NCI-H128 (cell line): ENCODE data around the gene LDLRAD4.

Experiments used
- DNase-seq: peaks from one replicate; lab custom pipeline; 2025; ENCODE audit not compliant: unreplicated experiment; lab: John Stamatoyannopoulos, UW

The LDLRAD4 gene

DNA sequence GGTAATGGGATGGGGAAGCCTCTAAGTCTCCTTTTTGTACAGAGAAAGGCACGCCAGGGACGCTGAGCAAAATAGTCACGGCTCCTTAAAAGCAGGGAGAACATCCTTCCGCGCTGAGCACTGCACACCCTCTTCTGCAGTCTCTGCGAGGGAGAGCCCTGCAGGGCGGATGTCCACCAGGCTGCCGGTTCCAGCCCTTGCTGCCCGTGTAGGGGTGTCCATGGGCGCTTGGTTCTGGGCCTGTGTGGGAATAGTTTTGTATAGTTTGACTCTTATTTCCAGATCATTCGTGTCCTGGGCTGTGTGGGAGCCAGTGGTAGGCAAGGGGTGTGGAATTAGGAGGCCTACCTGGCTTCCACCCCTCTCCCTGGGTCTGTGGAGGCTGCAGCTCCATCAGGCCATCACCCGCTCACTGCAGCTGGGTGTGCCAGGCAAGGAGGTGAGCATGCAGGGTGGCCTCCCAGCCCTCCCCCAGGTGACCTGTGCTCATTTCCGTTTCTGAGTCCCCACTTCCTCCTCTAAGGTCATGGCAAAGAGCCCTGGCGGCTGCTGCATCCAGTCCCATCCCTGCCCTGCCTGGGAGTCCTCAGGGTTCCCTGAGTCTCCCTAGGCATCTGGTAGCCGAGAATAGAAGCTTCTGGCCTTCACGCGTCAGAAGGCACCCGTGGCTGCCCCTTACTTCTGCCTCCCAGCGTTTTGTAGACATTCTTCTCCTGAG is 202.6 kb downstream of the LDLRAD4 start:
- no peak for DNase-seq

DNA sequence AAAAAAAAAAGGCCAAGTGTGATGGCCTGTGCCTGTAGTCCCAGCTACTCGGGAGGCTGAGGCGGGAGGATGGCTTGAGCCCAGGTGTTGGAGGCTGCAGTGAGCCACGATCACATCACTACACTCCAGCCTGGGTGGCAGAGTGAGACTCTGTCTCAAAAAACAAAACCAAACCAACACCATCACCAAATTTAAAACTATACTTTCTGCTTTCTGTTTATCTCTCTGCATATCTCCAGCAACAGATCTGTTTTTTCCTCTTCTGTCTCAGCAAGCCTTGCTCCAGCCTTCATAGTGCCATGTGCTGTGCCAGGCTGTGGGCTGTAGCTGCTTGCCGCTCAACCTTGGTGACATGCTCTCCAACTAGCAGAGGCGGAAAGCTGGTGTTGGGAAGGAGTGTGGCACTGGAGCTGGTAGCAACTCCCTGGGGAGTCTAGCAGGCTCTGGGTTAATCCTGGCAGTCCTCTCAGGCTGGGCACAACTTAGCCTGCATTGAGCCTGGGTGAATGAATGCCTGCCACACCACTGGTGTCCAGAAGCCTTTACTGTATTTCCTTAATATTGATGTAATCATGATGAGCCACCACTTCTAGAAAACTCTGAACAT is 204.1 kb downstream of the LDLRAD4 start:
- no peak for DNase-seq

DNA sequence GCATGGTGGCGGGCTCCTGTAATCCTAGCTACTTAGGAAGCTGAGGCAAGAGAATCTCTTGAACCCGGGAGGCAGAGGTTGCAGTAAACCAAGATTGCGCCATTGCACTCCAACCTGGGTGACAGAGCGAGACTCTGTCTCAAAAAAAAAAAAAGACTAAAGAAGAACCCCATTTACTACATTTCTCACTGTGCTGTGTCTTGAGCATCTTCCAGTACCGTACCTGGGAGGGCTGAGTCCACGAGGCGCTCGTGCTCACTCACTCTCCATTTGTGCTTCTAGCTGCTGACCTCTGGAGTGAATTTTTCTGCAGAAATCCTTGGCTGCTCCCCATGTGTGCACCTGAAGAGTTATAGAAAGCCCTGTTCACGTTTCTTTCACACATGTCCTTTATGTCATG is 204.8 kb downstream of the LDLRAD4 start:
- no peak for DNase-seq

DNA sequence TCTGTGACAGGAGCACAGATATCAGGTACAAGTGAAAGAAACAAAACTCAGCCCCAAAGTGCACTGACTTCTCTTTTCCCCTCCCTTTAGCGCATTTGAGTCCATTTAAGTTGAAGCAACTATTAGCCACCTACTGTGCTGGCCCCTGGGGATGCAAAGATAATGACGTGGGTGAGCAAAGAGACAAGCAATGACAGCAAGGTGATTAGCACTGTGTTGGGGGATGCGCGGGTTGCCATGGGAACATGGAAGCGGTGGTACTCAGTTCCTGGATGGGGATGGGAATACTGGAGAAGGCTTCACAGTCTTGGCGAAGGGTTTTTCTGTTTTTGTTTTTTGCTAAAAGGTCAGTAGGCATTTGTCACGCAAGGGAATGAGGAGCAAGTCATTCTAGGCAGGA is 205.8 kb downstream of the LDLRAD4 start:
- no peak for DNase-seq

DNA sequence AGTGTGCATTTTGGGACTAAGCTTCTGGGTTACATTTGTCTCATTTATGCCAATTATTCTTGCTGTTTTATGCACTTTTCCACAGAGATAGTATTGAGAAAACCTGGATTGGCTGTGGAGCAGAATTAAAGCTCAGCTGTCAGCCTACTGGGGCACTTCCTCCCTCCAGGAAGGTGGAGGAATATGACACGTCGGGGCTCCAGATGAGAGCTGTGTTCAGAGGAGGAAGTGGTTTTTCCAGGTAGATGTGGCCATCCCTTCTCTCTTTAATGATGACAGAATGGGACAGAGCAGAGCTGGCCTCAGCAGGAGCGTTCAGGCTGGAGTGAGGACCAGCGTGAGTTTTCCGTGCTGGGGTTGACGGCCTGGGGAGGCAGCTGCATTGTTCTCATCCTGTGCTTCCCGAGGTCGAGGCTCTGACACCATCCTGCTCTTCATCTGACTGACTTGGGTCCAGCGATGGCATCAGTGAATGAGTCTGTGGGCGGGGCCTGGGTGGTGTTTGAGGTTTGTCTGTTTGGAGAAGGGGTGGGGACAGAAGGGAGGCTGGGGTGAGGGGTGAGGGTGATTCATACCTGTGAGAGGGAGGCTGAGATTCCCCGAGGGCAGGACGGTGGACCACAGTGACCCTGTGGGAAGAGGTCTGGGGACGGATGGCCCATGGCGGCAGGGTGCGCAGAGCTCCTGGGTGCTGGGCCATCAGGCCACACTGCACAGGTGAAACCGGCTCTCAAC is 207.0 kb downstream of the LDLRAD4 start:
- no peak for DNase-seq

DNA sequence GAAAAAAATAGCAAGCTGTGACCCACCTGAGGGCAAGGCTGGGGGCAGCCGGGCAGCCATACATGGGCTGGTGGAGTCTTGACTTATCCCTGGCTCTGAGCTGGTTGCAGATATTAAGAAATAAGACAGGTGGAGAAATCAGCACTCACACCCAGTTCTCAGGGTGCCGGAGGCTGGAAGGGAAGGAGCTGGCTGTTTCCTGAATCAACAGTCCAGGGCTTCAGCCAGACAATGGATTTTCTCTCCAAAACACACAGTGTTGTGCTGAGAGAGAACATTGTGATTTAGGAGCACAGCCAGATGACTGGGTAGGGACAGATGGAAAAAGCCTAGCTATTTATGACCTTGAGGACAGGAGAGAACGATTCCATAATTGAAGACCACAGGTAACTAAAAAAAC is 208.8 kb downstream of the LDLRAD4 start:
- no peak for DNase-seq

DNA sequence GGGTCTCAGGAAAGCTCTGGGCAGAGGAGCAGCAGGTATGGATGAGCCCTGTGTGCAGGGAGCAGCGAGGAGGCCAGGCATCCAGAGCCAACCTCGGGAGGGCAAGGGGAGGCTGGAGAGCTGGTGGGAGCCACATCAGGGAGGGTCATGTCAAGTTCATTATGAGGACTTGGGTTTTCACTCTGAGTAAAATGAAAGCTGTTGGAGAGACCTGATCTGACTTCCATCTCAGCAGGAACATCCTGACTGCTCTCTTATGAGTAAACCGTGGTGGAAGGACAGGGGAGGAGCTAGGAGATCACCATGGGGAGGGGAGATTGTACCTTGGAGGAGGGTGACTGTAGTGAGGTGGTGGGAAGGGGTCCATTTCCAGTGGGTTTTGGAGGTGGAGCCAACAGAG is 209.8 kb downstream of the LDLRAD4 start:
- no peak for DNase-seq

DNA sequence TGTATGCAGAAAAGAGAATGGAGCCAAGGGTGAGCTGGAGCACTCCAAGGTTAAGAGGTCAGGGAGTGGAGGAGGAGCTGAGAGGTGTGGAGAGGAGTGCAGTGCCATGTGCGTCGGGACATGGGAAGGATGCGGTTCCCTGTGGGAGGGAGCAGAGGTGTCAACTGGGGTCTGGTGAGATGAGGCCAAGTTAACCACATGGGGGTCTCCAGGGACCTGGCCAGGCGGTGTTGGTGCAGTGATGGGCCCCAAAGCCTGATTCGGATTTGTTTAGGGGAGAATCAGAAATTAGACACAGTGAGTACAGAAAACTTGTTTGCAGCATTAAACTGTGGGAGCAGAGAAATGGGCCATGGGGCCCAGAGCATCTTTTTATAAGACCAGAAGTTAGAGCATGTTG is 210.5 kb downstream of the LDLRAD4 start:
- no peak for DNase-seq

DNA sequence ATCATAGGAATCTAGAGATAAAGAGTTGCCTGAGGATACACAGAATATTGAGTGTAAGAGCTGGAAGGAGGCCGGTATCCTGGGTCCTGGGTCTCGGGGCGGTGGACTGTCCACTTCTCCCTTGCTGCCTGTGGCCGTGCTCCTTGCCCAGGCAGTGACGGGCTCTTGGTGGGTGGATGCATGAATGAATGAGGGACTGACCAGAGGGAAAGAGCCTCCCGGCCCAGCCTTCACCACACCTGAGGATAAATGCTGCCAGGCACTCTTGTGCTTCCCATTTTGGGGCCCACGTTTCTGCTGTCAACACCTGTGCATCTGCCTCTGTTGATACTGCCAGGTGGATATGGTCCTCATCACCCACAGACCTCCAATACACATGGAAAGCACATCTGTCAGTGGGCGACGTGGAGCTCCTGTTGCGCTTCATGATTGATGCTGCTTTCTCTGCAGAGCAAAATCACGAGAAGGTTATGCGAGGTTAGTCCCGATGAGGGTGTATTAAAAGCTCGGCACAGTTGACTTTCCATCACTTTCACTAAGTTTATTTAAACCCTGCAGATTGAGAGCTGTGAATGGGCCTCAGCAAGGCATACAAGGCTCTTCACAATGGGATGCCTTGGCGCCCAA is 211.4 kb downstream of the LDLRAD4 start:
- no peak for DNase-seq

DNA sequence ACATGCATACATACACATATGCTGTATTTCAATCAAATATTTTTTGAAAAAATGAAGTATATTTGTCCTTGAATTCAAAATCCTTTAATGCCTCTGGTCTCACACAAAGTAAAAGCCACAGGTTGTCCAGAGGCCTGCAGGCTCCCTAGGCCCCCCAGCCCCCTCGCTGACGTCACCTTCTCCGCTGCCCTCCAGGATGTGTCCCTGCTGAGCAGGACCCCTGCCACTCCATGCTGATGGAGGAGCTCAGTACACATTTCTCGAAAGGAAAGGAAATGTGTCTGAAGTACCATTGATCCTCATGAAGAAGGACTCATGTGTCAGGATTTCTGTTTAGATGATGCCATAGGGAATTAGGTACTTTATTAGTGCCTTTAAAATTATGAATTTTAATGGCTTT is 212.1 kb downstream of the LDLRAD4 start:
- no peak for DNase-seq

DNA sequence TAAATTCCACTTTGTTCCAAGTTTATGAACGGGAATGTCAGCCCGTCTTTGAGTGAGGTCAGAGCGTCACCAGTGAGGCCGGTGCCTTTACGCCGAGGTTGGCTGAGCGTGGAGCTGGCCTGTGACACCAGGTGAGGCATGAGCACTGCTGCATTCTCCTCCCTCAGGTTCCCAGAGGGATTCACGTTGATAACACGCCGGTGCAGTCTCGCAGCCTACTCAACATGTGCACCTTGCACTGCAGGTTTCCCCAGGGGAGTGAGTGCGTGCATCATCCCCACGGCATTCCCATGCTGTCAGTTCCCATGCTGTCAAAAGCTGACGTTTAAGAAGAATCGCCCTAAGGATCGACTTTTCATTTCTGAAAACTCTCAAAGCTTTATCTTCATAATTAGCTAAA is 213.3 kb downstream of the LDLRAD4 start:
- DNase-seq: no peak

DNA sequence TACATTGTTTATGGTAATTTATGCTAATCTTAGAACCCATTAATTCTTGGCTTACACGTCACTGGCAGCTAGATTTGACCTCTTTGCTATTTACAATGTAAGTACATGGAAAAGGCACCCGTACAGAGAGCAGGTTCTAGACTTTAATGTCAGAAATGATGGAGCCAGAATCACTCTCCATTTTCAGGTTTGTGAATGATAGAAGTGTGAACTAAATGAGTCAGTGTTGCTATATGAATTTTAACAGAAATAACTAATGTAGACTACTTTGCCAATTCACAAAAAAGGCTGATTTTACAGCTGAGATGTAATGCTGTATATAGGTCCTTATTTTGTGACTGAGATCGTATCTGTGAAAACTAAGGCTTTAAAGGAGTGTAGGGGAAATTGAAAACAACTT is 214.6 kb downstream of the LDLRAD4 start:
- no peak for DNase-seq

DNA sequence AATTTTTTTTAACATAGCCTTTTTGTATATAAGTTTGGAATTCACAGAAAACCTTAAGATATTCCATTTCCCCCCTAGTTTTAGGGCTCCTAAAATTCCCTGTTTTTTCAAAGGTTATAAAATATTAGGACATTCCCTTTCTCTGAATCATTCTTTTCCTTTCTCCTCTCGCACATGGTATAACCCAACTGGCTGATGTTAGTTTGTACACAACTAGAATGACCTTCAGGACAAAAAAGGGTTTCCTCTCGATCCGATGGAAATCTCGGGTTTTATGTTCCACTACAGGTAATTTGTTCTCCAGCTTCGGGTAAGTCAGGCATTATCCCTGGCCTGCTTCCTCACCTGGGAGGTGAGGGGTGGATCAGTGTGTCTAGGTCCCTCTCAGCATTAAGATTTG is 215.1 kb downstream of the LDLRAD4 start:
- no peak for DNase-seq

DNA sequence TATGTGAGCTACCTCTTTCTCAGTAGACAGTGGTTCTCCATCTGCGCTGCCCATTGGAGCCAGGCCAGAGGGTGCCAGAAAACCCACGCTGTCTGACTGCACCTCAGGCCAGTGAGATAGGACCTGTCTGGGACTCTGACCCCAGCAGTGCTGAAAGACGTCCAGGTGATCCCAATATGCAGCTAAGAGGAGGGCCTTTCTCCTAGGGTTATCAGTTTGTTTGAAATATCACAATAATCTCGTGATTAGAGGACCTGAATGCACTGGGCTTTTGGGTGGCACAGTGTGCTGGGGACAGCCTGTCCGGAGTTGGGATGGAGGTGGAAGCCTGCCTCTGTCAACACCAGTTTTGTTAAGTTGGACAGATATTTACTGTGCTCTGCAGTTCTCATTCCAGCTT is 216.3 kb downstream of the LDLRAD4 start:
- no peak for DNase-seq

DNA sequence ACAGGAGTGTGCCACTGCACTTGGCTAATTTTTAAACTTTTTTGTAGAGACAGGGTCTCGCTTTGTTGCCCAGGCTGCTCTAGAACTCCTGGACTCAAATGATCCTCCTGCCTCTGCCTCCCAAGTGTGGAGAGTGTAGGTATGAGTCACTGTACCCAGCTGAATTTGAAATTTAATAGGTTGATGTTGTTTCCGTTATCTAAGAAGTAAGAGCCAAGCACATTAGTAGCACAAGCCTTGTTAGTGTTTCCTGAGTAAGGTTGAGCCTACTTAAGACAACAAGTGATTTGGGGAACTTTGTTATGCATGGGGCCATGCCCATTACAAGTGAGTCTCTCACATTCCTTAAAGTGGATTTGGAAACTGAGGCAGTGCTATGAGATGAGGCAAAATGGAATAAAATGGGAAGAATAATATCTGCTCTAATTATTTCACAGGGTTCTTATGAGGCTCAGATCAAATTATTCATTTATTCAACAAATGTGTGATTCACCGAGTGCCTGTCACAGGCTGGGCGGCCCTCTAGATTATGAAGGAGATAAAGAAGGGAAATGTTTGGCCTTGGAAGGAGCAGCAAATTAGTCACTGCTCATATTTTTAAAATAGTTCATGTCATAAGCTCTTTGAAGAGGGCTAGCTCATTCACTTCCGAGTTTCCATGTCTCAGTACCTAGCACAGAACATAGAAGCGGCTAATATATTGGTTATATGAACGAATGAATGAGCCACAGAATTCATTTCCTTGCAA is 217.2 kb downstream of the LDLRAD4 start:
- DNase-seq: no peak

DNA sequence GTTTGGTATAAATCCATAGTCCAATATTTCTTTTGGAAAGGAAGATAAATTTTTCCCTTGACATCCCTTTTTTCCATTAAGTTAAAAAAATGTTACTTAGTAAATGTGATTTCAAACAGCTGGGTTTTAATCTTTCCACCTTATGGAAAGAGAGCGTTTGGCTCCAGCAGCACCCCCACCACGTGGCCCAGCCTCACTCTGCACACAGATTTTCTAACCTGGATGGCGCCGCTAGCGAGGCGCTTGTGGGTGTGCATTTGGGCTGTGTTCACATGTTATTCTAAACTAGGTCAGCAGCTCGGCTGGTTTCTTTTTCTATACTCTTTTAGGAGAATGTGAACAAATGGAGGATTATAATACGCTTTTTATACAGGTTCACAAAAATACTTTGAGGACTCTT is 218.0 kb downstream of the LDLRAD4 start:
- no peak for DNase-seq

DNA sequence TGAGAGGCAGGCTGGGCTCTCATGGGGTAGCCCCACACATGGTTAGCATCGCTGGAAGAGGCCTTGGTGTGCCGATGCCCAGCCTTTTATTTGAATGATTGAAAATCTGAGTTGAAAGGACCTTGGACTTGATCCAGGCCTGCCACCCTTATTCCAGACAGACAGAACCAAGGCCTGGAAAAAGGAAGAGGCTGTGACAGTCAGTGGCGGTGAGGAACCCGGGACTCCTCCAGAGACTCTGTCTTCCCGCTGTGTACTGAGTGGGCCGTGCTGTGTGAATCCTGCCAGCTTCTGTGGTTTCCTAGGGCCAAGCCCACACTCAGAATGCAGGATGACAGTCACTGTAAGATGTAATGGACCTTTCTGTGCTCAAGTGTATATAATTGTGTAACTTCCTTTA is 218.5 kb downstream of the LDLRAD4 start:
- DNase-seq: no peak

DNA sequence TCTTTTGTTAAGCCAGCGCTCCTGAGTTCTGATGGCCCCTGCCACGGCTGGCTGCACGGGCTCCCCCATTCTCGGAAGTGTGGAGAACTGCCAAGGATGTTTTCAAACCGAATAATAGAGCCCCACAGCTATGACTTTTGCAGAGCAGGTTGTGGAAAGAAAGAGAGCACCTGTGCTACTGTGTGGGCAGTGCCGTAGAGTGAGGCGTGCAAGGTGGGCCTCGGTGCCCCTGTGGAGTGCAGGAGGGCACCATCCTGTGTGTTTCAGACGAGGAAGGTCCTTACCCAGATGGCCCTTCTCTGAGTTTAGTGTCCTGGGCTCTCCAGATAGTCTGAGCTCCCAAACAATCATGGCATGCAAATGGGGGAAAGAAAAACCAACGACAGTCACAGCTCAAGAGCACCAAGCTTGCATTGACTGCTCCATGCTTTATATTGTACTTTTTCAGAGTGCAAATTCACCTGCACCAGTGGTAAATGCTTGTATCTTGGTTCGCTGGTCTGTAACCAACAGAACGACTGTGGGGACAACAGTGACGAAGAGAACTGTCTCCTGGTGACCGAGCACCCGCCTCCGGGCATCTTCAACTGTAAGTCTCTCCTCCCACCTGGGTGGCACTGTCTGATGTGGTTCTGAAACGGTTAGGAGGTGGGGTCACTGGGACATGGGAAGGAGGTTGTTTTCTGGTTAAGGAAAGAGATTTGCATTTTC is 219.4 kb downstream of the LDLRAD4 start:
- no peak for DNase-seq

DNA sequence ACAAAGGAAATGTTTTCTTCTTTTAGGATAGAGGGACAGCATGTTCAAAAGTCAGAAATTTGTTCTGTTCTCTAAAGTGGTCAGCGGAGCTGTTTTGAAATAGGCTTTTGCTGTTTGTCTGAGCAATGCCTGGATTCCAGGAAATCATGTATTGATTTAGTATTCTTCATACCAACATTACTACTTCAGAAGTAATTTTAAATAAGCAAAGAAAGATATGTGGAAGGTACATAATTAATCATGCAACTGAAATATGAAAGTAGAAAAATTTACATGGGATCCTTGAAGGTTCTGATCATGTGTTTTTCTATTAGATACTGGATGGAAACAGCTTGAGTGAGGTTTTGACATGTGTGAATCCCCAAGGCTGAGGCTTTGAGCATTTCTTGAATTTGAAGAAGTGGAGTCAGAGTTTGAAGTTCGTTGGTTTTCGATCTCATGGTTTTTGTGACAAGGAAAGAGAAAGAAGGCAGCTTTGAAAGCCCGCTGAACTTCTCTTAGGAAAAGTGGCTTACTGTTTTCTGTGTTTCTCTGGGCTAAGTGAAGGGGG is 220.0 kb downstream of the LDLRAD4 start:
- DNase-seq: no peak

DNA sequence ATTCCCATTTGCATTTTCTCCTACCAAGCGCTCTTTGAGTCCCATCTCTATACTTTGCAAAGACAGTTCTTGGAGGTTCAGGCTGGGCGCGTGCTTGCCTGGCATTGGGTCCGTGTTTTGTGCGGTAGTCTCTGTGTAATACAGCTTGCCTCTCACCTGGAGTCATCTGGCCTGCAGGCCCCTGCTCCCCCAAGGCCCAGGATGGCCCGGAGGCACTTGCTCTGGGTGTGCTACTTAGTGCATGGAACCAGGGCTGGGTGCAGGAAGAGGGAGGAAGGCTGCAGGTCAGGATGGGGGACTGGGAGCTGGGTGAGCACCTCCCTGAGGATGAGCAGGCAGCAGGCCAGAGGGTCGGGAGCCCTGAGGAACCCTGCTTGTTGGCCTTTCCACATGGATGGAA is 220.9 kb downstream of the LDLRAD4 start:
- no peak for DNase-seq
